ENCODE results near the gene ZMYM2. TPM values are rescaled to one million over a fixed set of nuclear protein-coding genes. Genes with fewer than 3 reads are reported as not detected.

ZMYM2 gene
- polyA plus RNA-seq, 1 experiment = 11.6 TPM

GRCh38 chr13:20130012-20130411 is 171.5 kb downstream of the ZMYM2 start:
- no peak overlapping the region for H3K4me3 ChIP-seq (ENCODE audit: low read depth, low read length)
- H3K27me3 ChIP-seq (ENCODE audit: control insufficient read depth, insufficient read depth, low read length) = no peaks in the 10 kb centered on the region; the same call in 1 of the 2 replicates
- POLR2A ChIA-PET = no interaction called here
- no peak for DNase-seq (ENCODE audit: low read depth)
- H3K36me3 ChIP-seq (ENCODE audit: control insufficient read depth, insufficient read depth, low read length) = no peaks in the 10 kb centered on the region
- CTCF ChIA-PET = no interaction called here
- TF ChIP-seq CTCF (IDR thresholded peaks at IDR 0.05; ENCODE audit: insufficient read depth, low read depth, low read length) = no peak

GRCh38 chr13:20130652-20131051 is 172.1 kb downstream of the ZMYM2 start:
- no peaks in the 10 kb centered on the region for H3K36me3 ChIP-seq (ENCODE audit: control insufficient read depth, insufficient read depth, low read length)
- no peak for DNase-seq (ENCODE audit: low read depth)
- TF ChIP-seq CTCF (IDR thresholded peaks at IDR 0.05; ENCODE audit: insufficient read depth, low read depth, low read length) = no peak
- H3K27me3 ChIP-seq (ENCODE audit: control insufficient read depth, insufficient read depth, low read length) = no peaks in the 10 kb centered on the region; the same call in 1 of the 2 replicates
- CTCF ChIA-PET = interaction anchor here (1.3 kb wide), 1 partner anchor 29 kb away, joined by 3 read pairs; no protein-coding TSS in a partner anchor
- POLR2A ChIA-PET = no interaction called here
- no peak overlapping the region for H3K4me3 ChIP-seq (ENCODE audit: low read depth, low read length)

GRCh38 chr13:20131057-20131832 is 172.7 kb downstream of the ZMYM2 start:
- TF ChIP-seq CTCF (IDR thresholded peaks at IDR 0.05; ENCODE audit: insufficient read depth, low read depth, low read length) = no peak

GRCh38 chr13:20132052-20132634 is 173.6 kb downstream of the ZMYM2 start:
- Histone ChIP-seq H3K27me3 (ENCODE audit: control insufficient read depth, insufficient read depth, low read length) (peaks cover 2% of the 10 kb centered on the region), H3K36me3 (ENCODE audit: control insufficient read depth, insufficient read depth, low read length) (no peaks in the 10 kb centered on the region), H3K4me3 (ENCODE audit: low read depth, low read length) (no peak overlapping the region)
- no peak for DNase-seq (ENCODE audit: low read depth)
- POLR2A ChIA-PET = no interaction called here
- CTCF ChIA-PET = interaction anchor here (1.3 kb wide), 1 partner anchor 27 kb away, joined by 3 read pairs; no protein-coding TSS in a partner anchor
- TF ChIP-seq CTCF (IDR thresholded peaks at IDR 0.05; ENCODE audit: insufficient read depth, low read depth, low read length) = no peak

More at GRCh38 chr13:20131057-20131832, 172.7 kb downstream of the ZMYM2 start:
- POLR2A ChIA-PET = no interaction called here
- CTCF ChIA-PET = interaction anchor here (1.3 kb wide), 1 partner anchor 28 kb away, joined by 3 read pairs; no protein-coding TSS in a partner anchor
- H3K4me3 ChIP-seq (ENCODE audit: low read depth, low read length) = no peak overlapping the region
- H3K27me3 ChIP-seq (ENCODE audit: control insufficient read depth, insufficient read depth, low read length) = no peaks in the 10 kb centered on the region; the same call in 1 of the 2 replicates
- DNase-seq (ENCODE audit: low read depth) = no peak
- no peaks in the 10 kb centered on the region for H3K36me3 ChIP-seq (ENCODE audit: control insufficient read depth, insufficient read depth, low read length)

GRCh38 chr13:20134732-20135131 is 176.2 kb downstream of the ZMYM2 start:
- POLR2A ChIA-PET = no interaction called here
- H3K36me3 ChIP-seq (ENCODE audit: control insufficient read depth, insufficient read depth, low read length) = no peaks in the 10 kb centered on the region
- no peak overlapping the region for H3K4me3 ChIP-seq (ENCODE audit: low read depth, low read length)
- TF ChIP-seq CTCF (IDR thresholded peaks at IDR 0.05; ENCODE audit: insufficient read depth, low read depth, low read length) = no peak
- CTCF ChIA-PET = no interaction called here
- H3K27me3 ChIP-seq (ENCODE audit: control insufficient read depth, insufficient read depth, low read length) = peaks cover 4% of the 10 kb centered on the region
- no peak for DNase-seq (ENCODE audit: low read depth)
